Endothelial cell of umbilical vein (primary cell): Measurements from ENCODE around the gene KSR1.

Source experiments
- CTCF ChIP-seq, 2 donors: IDR thresholded peaks; 1 replicate in 1 of 2; 2 replicates in 1 of 2; pipeline ENCODE4 v1.5.1; 2011; ENCODE audit warnings: low read length in 2 of 2, mild to moderate bottlenecking in 2 of 2, moderate library complexity in 2 of 2, control low read depth in 1 of 2, inconsistent platforms in 1 of 2, low read depth in 1 of 2; ENCODE audit not compliant: insufficient read depth in 1 of 2; ENCODE audit errors: extremely low read depth in 1 of 2
- EZH2 ChIP-seq: IDR thresholded peaks from 2 replicates; pipeline ENCODE4 v1.6.1; 2012; ENCODE audit warnings: borderline replicate concordance, low read depth, mild to moderate bottlenecking, moderate library complexity, low read length, inconsistent platforms; ENCODE audit not compliant: severe bottlenecking
- MYC ChIP-seq: IDR thresholded peaks from one replicate; pipeline ENCODE4 v1.6.1; 2011; ENCODE audit warnings: mild to moderate bottlenecking, low read depth, low read length
- POLR2AphosphoS5 ChIP-seq: IDR thresholded peaks from 2 replicates; pipeline ENCODE4 v1.6.1; 2012; ENCODE audit warnings: low read depth, mild to moderate bottlenecking, control low read depth, low read length, moderate library complexity; ENCODE audit not compliant: insufficient read depth

- TF ChIP-seq CTCF (IDR thresholded peaks at IDR 0.05; ENCODE audit: extremely low read depth in 1 of 2, insufficient read depth in 1 of 2, low read depth in 1 of 2, low read length in 2 of 2): no peak
- no peak for TF ChIP-seq EZH2
- TF ChIP-seq MYC: no peak
- TF ChIP-seq POLR2AphosphoS5: no peak
Measured at GRCh38 chr17:27419156-27419555, 37.1 kb upstream of the KSR1 start.
